HG02678 (cell line): ENCODE measurements around the gene SLC11A1.

Source experiments
- ATAC-seq: cut with Tn5 transposase; IDR thresholded peaks from one replicate; pipeline ENCODE4 v1.9.1; 2021; ENCODE audit warnings: mild to moderate bottlenecking, moderate library complexity; ENCODE audit not compliant: unreplicated experiment

The SLC11A1 gene

DNA sequence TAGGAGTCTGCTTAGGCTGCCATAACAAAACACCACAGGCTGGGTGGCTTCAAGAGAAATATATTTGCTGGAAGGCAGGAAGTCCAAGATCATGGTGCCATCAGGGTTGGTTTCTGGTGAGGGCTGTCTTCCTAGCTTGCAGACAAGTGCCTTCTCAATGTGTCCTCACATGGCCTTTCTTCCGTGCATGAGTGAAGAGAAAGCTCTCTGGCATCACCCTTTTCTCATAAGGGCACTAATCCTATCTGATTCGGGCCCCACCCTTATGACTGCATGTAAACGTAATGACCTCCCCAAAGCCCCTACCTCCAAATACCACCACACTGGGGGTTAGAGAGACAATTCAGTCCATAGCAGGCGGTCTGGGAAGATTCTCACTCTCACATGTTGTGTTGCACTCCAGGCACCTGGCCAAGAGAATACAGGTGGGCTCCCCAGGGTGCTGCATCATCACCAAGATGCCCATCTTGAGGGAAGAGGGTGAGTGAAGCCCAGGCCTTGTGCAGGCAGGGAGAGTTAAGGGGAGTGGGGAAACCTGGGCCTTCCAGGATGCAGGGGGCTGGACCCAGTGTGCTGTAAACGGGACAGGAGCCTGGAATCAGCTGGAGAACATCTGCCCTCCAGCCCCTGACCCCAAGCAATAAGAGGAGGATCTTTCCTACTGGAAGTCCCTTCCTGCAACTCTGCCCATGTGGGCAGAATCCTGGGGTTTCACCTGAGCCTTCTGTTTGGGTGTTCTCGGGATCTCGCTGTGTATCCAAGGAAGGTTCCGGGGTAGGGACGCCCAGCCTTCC lies 15.3 kb upstream of the SLC11A1 start:
- no peak for ATAC-seq

DNA sequence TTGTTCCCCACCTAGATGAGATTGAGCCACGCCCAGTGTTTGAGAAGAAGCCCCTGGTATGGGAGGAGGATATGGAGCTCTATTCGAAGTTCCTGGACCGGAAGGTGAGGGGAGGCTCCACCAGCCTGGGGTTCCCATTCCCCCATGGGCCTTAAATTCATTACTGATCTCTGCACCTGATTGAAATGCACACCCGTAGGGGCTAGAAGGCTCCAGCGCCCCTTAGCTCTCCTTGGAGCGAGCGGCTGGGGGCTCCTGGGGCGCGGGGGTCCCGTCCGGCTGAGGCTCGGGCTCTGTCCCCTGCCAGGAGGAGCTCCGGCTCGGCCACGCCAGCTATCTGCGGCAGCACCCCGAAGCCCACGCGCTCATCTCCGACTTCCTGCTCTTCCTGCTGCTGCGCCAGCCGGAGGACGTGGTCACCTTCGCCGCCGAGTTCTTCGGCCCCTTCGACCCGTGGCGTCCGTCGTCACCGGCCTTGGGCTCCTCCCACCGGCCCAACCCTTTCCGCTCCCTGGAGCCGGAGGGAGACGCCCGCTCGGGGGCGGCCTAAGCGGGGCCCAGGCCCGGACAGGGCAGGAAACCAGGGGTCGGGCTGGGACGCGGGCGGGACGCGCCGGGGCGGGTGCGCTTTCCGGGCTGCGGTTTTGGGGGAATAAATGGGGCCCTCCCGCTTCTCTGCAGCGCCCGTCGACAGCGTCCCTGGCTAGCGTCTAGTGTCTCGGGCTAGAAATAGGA lies 14.5 kb upstream of the SLC11A1 start:
- ATAC-seq = peak; percentile 97

DNA sequence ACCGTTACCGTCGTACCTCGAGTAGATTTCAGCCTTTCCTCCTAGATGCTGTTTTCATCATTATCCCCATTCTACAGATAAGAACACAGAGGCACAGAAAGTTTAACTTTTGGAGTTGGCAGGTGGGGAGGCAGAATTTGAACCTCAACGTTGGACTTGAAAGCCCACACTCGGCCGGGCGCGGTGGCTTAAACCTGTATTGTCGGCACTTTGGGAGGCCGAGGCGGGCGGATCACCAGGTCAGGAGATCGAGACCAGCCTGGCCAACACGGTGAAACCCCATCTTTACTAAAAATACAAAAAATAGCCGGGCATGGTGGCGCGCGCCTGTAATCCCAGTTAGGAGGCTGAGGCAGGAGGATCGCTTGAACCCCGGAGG lies 13.9 kb upstream of the SLC11A1 start:
- ATAC-seq = no peak

DNA sequence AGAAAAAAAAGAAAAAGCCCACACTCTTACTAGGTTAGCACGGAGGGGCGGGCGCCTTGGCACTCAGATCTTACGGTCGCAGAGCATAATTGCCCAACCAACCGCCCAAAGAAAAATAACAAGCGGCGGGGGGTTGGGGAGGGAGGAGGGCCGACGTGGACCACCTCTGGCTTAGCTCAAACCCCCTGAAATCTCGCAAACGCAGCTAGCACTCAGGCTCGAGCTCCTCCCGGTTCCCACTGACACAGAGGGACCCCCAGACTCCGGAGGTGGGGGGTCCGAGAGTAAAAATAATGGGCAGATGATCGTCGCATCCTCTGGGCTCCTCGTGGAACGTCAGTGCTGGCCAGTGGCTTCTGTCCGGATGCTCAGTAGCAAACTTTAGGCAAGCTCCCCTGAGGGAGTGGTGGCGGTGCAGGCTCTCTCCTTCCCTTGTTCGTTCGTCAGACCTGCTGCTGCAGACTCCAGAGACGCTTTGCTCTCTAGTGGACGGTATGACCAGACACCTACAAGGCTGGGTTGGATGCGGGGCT lies 13.4 kb upstream of the SLC11A1 start:
- ATAC-seq = no peak

DNA sequence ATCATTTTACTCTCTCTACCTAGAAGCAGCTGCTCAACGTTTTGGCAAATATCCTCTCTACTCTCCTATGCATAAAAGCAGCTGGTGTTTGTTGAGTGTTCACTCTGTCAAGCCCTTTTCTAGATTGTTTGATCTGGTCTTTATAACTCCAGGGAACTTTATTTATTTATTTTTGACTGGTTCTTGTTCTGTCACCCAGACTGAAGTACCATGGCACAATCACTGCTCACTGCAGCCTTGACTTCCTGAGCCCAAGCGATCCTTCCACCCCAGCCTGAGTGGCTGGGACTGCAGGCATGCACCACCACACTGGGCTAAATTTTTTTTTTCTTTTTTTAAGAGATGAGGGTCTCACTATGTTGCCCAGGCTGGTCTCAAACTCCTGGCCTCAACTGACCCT lies 12.7 kb upstream of the SLC11A1 start:
- ATAC-seq = no peak

DNA sequence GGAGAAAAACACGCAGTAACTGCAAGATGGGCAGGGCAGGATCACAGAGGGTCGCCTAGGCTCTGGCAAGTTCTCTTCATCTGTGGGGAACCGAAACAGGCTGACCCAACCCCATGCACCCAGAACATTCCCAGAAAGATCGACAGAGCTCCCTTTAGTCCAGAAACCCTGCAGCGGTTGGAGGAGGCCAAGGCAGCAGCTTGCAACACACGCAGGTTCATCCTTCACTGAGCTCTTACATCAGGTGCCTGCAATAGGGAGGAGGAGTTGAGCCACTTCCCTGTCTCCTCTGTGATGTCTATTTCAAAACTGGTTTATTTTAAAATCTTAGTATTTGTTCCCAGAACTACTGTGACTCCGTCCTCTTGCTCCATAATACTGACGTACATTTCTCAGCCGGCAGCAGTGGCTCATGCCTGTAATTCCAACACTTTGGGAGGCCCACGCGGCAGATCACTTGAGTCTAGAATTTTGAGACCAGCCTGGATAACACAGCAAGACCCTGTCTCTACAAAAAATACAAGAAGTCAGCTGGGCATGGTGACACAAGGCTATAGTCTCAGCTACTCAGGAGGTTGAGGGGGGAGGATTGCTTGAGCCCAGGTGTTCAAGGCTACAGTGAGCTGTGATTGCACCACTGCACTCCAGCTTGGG lies 11.5 kb upstream of the SLC11A1 start:
- no peak for ATAC-seq

DNA sequence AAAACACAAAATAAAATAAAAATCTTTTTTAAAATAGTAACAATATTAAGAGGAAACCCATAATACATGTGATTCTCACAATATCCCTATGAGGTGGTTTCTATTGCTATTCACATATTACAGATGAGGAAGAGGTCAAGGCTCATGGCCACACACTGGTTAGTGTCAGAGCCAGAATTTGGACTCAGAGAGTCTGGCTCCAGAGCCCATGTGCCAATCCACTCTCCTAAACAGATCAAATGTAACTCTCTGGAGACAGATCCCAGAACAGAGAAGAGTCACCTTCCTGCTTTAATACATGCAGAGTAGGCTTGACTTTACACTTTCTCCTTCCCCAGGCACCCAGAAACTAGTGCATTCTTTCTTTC lies 10.1 kb upstream of the SLC11A1 start:
- no peak for ATAC-seq

DNA sequence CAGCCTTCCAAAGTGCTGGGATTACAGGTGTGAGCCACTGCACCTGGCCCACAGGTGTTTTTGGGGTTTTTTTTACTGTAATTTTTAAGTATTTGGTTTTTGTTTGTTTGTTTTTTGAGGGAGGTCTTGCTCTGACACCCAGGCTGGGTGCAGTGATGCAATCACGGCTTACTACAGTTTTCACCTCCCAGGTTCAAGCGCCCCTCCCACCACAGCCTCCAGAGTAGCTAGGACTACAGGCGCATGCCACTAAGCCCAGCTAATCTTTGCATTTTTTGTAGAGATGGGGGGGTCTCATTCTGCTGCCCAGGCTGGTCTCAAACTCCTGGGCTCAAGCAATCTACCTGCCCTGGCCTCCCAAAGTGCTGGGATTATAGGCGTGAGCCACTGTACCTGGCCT lies 7.3 kb upstream of the SLC11A1 start:
- ATAC-seq = no peak

DNA sequence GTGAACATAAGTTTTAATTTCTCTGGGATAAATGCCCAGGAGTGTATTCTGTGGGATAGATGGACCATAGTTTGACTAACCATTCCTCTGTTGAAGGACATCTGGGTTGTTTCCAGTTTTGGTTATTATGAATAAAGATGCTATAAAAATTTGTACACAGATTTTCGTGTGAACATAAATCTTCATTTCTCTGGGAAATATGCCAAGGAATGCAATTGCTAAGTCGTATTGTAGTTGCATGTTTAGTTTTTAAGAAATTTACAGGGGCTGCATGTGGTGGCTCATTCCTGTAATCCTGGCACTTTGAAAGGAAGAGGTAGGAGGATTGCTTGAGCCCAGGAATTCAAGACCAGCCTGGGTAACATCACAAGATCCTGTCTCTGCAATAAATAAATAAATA lies 6.9 kb upstream of the SLC11A1 start:
- no peak for ATAC-seq

DNA sequence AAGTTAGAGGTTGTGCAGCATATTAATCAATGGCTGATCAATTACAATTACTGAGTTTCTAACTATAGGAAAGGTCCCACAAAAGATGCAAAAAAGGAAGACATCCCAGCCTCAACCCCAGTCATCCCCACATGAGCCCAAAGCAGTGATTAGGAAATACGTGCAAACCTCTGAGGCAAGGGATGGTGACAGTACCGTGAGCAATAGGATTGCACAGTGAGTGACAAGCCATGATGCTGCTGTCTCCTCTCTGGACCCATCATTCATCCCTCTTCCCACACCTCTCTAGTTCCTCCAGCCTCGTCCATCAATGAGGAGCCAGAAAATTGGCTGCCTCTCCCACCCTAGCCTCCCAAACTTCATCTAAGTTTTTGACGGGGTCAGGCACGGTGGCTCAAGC lies 4.0 kb upstream of the SLC11A1 start:
- no peak for ATAC-seq

DNA sequence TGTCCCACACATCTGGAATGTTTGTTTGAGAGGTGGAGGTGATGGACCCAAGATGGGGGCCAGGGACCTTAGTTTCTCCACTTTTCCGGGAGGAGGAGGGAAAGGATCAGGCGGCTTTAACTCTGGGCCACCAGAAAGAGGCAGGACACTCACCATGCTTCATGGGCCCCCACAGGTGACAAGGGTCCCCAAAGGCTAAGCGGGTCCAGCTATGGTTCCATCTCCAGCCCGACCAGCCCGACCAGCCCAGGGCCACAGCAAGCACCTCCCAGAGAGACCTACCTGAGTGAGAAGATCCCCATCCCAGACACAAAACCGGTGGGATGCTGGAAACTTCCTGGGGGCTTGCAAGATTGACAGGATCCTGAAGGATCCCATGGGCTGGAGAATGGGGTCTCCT lies 712 bp downstream of the SLC11A1 start:
- no peak for ATAC-seq

DNA sequence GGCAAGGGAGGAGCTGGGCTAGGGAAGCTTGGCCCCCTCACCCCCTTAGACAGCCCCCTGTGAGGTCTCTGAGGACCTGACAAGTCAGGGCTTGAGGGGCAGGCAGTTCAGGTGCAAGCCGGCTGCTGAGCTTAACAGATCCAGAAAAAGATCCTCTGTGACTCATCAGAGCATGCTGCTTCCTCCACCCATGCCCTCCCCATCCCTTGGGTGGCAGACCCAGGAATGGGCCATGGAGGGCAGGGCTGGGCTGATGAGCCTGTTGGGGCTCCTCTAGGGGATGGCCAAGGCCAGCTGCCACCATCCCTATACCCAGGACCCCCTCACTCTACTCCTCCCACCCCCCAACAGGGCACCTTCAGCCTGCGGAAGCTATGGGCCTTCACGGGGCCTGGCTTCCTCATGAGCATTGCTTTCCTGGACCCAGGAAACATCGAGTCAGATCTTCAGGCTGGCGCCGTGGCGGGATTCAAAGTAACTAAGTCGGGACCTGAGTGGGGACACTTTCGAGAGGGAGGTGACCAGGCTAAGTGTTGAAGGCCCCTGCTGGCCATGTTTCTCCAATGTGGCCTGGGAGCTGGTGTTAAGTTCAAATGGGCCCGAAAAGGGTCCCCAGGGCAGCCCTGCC lies 1.9 kb downstream of the SLC11A1 start:
- no peak for ATAC-seq

DNA sequence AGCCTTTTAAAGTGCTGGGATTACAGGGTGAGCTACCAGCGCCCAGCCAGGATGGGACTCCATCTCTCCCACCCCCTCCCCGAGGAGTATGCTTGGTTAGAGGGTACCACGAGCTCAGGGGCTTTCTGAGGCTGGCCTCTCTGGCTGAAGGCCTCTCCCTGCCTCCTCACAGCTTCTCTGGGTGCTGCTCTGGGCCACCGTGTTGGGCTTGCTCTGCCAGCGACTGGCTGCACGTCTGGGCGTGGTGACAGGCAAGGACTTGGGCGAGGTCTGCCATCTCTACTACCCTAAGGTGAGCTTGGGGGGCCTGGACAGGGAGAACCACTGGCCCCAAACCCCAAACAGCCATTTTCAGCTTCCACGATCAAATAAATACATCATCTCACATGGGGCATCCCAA lies 2.9 kb downstream of the SLC11A1 start:
- no peak for ATAC-seq

DNA sequence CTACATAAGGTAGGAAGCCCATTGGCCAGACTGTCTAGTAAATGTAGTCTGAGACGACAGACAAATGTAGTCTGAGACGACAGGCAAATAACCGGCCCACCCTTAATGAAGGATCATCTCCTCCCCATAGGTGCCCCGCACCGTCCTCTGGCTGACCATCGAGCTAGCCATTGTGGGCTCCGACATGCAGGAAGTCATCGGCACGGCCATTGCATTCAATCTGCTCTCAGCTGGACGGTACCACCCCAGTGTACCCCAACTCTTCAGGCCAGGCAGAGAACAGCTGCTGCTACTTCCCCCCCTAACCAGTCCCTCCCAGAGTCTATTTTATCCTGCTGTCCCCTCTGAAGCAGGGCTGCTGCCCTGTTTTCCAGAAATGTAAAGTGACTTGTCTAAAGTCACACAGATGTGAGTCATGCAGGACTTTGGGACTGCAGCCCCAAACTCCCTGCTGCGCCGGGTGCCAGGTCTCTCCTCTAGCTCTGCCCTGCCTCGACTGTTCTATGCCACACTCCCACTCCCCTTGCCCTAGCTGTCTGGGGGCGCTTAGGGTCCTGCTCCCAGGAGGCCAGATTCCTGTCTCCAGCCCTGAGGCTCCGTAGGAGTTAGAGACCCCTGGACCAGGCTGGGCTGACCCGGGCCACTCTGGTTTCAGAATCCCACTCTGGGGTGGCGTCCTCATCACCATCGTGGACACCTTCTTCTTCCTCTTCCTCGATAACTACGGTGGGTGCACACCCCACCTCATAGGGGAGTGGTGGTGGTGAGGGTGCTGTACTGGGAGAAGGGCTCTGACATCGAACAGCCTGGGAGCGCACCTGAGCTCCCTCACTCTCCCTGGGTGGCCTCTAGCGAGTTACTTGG lies 4.7 kb downstream of the SLC11A1 start:
- no peak for ATAC-seq

DNA sequence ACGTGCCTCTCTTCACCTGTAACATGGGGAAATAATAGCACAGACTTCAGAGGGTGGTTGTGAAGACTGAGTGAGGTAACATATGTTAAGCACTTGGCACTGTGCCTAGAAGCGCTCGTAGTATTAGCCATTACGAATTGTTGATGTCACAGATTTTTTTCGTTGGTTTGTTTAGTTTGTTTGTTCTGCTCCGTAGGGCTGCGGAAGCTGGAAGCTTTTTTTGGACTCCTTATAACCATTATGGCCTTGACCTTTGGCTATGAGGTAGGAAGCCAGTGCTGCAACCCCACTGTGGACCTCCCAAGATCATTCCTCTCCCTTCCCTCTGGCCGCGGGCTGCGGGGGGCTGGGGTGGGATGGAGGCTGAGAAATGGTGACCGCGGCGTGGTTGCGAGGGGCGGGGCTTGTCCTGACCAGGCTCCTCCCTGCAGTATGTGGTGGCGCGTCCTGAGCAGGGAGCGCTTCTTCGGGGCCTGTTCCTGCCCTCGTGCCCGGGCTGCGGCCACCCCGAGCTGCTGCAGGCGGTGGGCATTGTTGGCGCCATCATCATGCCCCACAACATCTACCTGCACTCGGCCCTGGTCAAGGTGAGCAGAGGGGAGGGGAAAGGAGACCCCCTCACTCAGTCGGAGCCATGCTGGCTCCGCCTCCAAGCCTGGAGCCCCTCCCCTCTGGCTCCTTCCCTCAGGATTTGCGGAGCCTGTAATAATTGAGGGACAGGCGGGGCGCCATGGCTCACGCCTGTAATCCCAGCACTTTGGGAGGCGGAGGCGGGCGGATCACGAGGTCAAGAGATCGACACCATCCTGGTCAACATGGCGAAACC lies 5.5 kb downstream of the SLC11A1 start:
- no peak for ATAC-seq

DNA sequence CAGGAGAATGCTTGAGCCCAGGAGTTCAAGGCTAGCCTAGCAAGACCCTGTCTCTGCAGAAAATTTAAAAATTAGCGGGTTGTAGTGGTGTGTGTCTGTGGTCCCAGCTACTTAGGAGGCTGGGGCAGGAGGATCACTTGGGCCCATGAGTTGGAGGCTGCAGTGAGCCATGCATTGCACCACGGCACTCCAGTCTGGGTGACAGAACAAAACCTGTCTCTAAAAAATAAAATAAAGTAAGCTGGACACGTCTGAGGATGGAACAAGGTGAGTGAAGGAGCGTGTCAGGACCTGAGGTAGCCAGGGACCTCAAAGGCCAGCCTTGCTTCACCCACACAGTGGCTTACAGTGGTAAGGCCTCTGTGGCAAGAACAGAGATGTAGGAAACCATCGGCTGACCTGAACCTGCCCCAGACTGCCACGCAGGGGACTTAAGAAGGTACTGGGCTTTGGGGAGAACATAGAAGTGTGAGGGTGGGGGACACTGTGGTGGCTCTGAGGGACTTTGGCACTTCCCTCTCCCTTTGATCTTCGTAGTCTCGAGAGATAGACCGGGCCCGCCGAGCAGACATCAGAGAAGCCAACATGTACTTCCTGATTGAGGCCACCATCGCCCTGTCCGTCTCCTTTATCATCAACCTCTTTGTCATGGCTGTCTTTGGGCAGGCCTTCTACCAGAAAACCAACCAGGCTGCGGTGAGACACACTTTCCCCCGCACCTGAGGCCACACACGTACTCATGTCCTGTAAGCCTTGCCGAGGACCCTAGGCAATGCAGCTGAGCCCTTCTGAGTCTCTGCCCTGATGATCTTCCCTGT lies 7.5 kb downstream of the SLC11A1 start:
- ATAC-seq = no peak

DNA sequence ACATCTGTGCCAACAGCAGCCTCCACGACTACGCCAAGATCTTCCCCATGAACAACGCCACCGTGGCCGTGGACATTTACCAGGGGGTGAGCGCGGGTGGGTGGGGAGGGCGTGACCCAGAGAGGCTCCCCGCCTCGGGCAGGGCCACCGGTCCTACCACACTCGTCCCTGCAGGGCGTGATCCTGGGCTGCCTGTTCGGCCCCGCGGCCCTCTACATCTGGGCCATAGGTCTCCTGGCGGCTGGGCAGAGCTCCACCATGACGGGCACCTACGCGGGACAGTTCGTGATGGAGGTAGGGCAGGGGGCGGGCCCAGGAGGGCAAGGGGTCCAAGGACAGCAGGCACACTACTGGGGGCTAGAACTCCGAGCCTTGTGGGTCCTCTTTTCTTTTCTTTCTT lies 9.1 kb downstream of the SLC11A1 start:
- no peak for ATAC-seq

DNA sequence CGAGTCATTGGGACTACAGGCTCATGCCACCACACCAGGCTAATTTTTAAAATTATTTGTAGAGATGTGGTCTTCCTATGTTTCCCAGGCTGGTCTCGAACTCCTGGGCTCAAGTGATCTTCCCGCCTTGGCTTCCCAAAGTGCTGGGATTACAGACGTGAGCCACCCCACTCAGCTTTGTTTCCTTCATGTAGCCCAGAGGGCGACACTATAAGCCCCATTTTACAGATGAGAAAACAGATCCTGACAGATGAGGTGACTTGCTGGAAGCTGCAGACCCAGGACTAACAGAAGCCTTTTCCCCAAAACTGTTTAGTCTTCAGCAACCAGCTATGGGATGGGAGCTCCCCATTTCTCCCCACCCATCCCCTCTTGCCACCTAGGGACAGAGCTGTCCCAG lies 10.4 kb downstream of the SLC11A1 start:
- no peak for ATAC-seq
